NT2/D1 (cell line): ENCODE results near the gene SMPD3.

Experiments
- DNase-seq: peaks from one replicate; pipeline ENCODE4 v3.0.0-alpha.2; 2011; ENCODE audit warnings: low read depth, low spot score
- H3K27me3 ChIP-seq: 2 replicates; pipeline ENCODE4 v1.6.0; 2011; ENCODE audit warnings: mild to moderate bottlenecking; ENCODE audit not compliant: insufficient read length, insufficient read depth
- H3K36me3 ChIP-seq: 2 replicates; pipeline ENCODE4 v1.6.1; 2011; ENCODE audit warnings: mild to moderate bottlenecking, low read length, mixed read lengths; ENCODE audit not compliant: insufficient read depth, insufficient read length
- H3K4me1 ChIP-seq: 2 replicates; pipeline ENCODE4 v1.5.1; 2011; ENCODE audit not compliant: insufficient read depth, insufficient read length
- H3K4me3 ChIP-seq: 2 replicates; pipeline ENCODE4 v1.5.1; 2011; ENCODE audit warnings: low read depth; ENCODE audit not compliant: insufficient read length
- H3K9ac ChIP-seq: 2 replicates; pipeline ENCODE4 v1.6.0; 2011; ENCODE audit warnings: low read depth; ENCODE audit not compliant: insufficient read length
- H3K9me3 ChIP-seq: 2 replicates; pipeline ENCODE4 v1.5.1; 2011; ENCODE audit warnings: mild to moderate bottlenecking, low read length; ENCODE audit not compliant: insufficient read depth
- SUZ12 ChIP-seq: IDR thresholded peaks from 2 replicates; pipeline ENCODE4 v1.6.1; 2011; ENCODE audit not compliant: insufficient read length, insufficient read depth; ENCODE audit errors: extremely low read depth
- YY1 ChIP-seq: IDR thresholded peaks from 2 replicates; pipeline ENCODE4 v1.6.1; 2011; ENCODE audit not compliant: insufficient read length, insufficient read depth
- ZNF274 ChIP-seq: IDR thresholded peaks from 2 replicates; pipeline ENCODE4 v1.6.1; 2011; ENCODE audit warnings: mild to moderate bottlenecking, low read depth, low read length

Gene SMPD3

GRCh38 chr16:68376590-68376989, 71.7 kb downstream of the SMPD3 start:
- Histone ChIP-seq H3K36me3 (no peaks in the 10 kb centered on the region), H3K9ac (no peak overlapping the region), H3K9me3 (no peaks in the 10 kb centered on the region), H3K4me1 (peaks cover 15% of the 10 kb centered on the region), H3K27me3 (no peaks in the 10 kb centered on the region), H3K4me3 (no peak overlapping the region)
- DNase-seq, result no peak
- TF ChIP-seq ZNF274 (no peak), SUZ12 (no peak), YY1 (no peak)

GRCh38 chr16:68375801-68376536, 72.3 kb downstream of the SMPD3 start:
- no peaks in the 10 kb centered on the region for H3K9me3 ChIP-seq
- DNase-seq, result no peak
- H3K9ac ChIP-seq, result no peak overlapping the region
- H3K4me1 ChIP-seq, result peaks cover 15% of the 10 kb centered on the region
- no peak overlapping the region for H3K4me3 ChIP-seq
- H3K36me3 ChIP-seq, result no peaks in the 10 kb centered on the region
- no peaks in the 10 kb centered on the region for H3K27me3 ChIP-seq
- TF ChIP-seq ZNF274 (no peak), SUZ12 (no peak), YY1 (no peak)

GRCh38 chr16:68374961-68375660, 73.2 kb downstream of the SMPD3 start:
- no peak overlapping the region for H3K4me3 ChIP-seq
- no peak for TF ChIP-seq ZNF274
- TF ChIP-seq YY1, result no peak
- TF ChIP-seq SUZ12, result no peak
- H3K27me3 ChIP-seq, result no peaks in the 10 kb centered on the region

GRCh38 chr16:68374246-68374805, 74.0 kb downstream of the SMPD3 start:
- H3K4me1 ChIP-seq, result peaks cover 15% of the 10 kb centered on the region
- H3K36me3 ChIP-seq, result no peaks in the 10 kb centered on the region
- no peaks in the 10 kb centered on the region for H3K9me3 ChIP-seq
- no peak overlapping the region for H3K4me3 ChIP-seq
- H3K27me3 ChIP-seq, result no peaks in the 10 kb centered on the region
- peak overlapping the region; percentile 26 for H3K9ac ChIP-seq
- DNase-seq, result no peak
- TF ChIP-seq ZNF274, result no peak
- no peak for TF ChIP-seq SUZ12
- no peak for TF ChIP-seq YY1

More at GRCh38 chr16:68374961-68375660, 73.2 kb downstream of the SMPD3 start:
- H3K9me3 ChIP-seq, result no peaks in the 10 kb centered on the region
- DNase-seq, result no peak
- no peak overlapping the region for H3K9ac ChIP-seq
- no peaks in the 10 kb centered on the region for H3K36me3 ChIP-seq
- peaks cover 15% of the 10 kb centered on the region for H3K4me1 ChIP-seq

GRCh38 chr16:68373528-68374245, 74.6 kb downstream of the SMPD3 start:
- no peaks in the 10 kb centered on the region for H3K36me3 ChIP-seq
- H3K9me3 ChIP-seq, result no peaks in the 10 kb centered on the region
- peaks cover 15% of the 10 kb centered on the region for H3K4me1 ChIP-seq
- DNase-seq, result no peak
- TF ChIP-seq ZNF274 (no peak), SUZ12 (no peak), YY1 (no peak)
- no peaks in the 10 kb centered on the region for H3K27me3 ChIP-seq
- no peak overlapping the region for H3K4me3 ChIP-seq
- H3K9ac ChIP-seq, result no peak overlapping the region

GRCh38 chr16:68372806-68373205, 75.5 kb downstream of the SMPD3 start:
- Histone ChIP-seq H3K4me3 (no peak overlapping the region), H3K36me3 (no peaks in the 10 kb centered on the region), H3K27me3 (no peaks in the 10 kb centered on the region), H3K4me1 (peaks cover 15% of the 10 kb centered on the region), H3K9ac (no peak overlapping the region), H3K9me3 (no peaks in the 10 kb centered on the region)
- no peak for DNase-seq
- TF ChIP-seq YY1 (no peak), SUZ12 (no peak), ZNF274 (no peak)

- Histone ChIP-seq H3K4me3 (no peak overlapping the region), H3K4me1 (peaks cover 17% of the 10 kb centered on the region), H3K27me3 (no peaks in the 10 kb centered on the region), H3K36me3 (no peaks in the 10 kb centered on the region), H3K9ac (no peak overlapping the region), H3K9me3 (no peaks in the 10 kb centered on the region)
- no peak for DNase-seq
- TF ChIP-seq SUZ12, result no peak
- no peak for TF ChIP-seq YY1
- no peak for TF ChIP-seq ZNF274
These were observed 76.0 kb downstream of the SMPD3 start for GRCh38 chr16:68372381-68372720.
